MM.1S (cell line): ENCODE results near the gene ZNF853.

Source experiments
- CTCF ChIP-seq: fragments of 300-600 bp; sonication (generic); IDR thresholded peaks from 2 replicates; pipeline ENCODE4 v1.5.1; 2016; ENCODE audit warnings: antibody characterized with exemption, low read length, mixed read lengths
- EZH2 ChIP-seq: fragments of 300-600 bp; sonication (generic); optimal IDR thresholded peaks from 2 replicates; pipeline ENCODE3; 2017; ENCODE audit warnings: low read depth, mild to moderate bottlenecking, antibody characterized with exemption, low read length, mixed read lengths
- EZH2phosphoT487 ChIP-seq: fragments of 300-600 bp; sonication (generic); IDR thresholded peaks from 2 replicates; pipeline ENCODE4 v1.6.1; 2018; ENCODE audit warnings: antibody characterized with exemption, low read length

GRCh38 chr7:6608081-6608480 is 7.3 kb upstream of the ZNF853 start:
- TF ChIP-seq CTCF (no peak), EZH2 (no peak), EZH2phosphoT487 (no peak)
